NOMO-1 treated with DMSO at 0.1 percent for 48 hours (cell line): ENCODE measurements around the gene UST.

Experiments
- DNase-seq: peaks from one replicate; lab custom pipeline; 2025; ENCODE audit not compliant: unreplicated experiment; lab: John Stamatoyannopoulos, UW

Gene UST

GRCh38 chr6:149054559-149055194, 307.8 kb downstream of the UST start:
- no peak for DNase-seq

- DNase-seq: peak; percentile 73
These were observed 308.5 kb downstream of the UST start for GRCh38 chr6:149055195-149055899.

- no peak for DNase-seq
These were observed 310.1 kb downstream of the UST start for GRCh38 chr6:149056777-149057463.

- DNase-seq: no peak
These were observed 310.6 kb downstream of the UST start for GRCh38 chr6:149057464-149057840.

GRCh38 chr6:149059557-149059956, 312.7 kb downstream of the UST start:
- no peak for DNase-seq

GRCh38 chr6:149060300-149060984, 313.6 kb downstream of the UST start:
- no peak for DNase-seq

- no peak for DNase-seq
These were observed 314.3 kb downstream of the UST start for GRCh38 chr6:149060985-149061760.

- DNase-seq: no peak
These were observed 315.1 kb downstream of the UST start for GRCh38 chr6:149061930-149062329.

- no peak for DNase-seq
These were observed 316.0 kb downstream of the UST start for GRCh38 chr6:149062653-149063348.

- no peak for DNase-seq
These were observed 316.6 kb downstream of the UST start for GRCh38 chr6:149063468-149063867.

GRCh38 chr6:149064001-149064659, 317.3 kb downstream of the UST start:
- no peak for DNase-seq

GRCh38 chr6:149064660-149065015, 317.8 kb downstream of the UST start:
- no peak for DNase-seq

- no peak for DNase-seq
These were observed 318.3 kb downstream of the UST start for GRCh38 chr6:149065121-149065520.

- DNase-seq: peak; percentile 99
These were observed 319.1 kb downstream of the UST start for GRCh38 chr6:149065658-149066556.

- no peak for DNase-seq
These were observed 325.2 kb downstream of the UST start for GRCh38 chr6:149071997-149072396.

- DNase-seq: no peak
These were observed 328.0 kb downstream of the UST start for GRCh38 chr6:149074832-149075258.

GRCh38 chr6:149075616-149076354, 329.0 kb downstream of the UST start:
- no peak for DNase-seq

- DNase-seq: no peak
These were observed 329.5 kb downstream of the UST start for GRCh38 chr6:149076355-149076734.
